GM19324 (cell line): ENCODE data around the gene ADAMTSL3.
"Not testable (repeated sequence)": the region's sequence is repeated elsewhere in the genome, so short reads cannot be mapped to it uniquely, and the experiment has no call there.

ENCODE experiments used
- ATAC-seq: cut with Tn5 transposase; IDR thresholded peaks from one replicate; pipeline ENCODE4 v1.9.1; 2021; ENCODE audit warnings: mild to moderate bottlenecking, moderate library complexity; ENCODE audit not compliant: unreplicated experiment, low FRiP score

ADAMTSL3 gene

GRCh38 chr15:83999396-84000135 is 345.6 kb downstream of the ADAMTSL3 start:
- ATAC-seq, result no peak

DNA sequence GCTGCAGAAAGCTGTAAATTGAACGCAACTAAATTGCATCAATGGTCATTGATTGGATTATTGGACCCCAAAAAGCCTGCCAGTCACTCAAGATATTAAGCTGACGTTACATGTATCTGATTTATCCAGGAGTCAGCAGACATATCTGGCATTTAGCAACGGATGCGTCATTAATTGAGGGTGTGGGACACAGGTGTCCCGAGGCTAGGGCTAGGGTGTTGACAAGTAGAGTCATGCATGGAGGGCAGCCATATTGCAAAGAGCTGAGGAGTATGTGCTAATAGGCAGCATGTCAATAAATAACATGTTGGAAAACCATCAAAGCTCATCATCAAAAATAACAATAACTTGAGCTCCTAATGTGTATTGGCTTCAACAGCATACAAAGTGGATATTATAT is 347.1 kb downstream of the ADAMTSL3 start:
- no peak for ATAC-seq

- ATAC-seq, result no peak
These were observed 347.7 kb downstream of the ADAMTSL3 start for GRCh38 chr15:84001655-84002054.

GRCh38 chr15:84003791-84004503 is 350.0 kb downstream of the ADAMTSL3 start:
- no peak for ATAC-seq

GRCh38 chr15:84006421-84006820 is 352.5 kb downstream of the ADAMTSL3 start:
- ATAC-seq, result no peak

GRCh38 chr15:84009616-84010015 is 355.7 kb downstream of the ADAMTSL3 start:
- ATAC-seq, result no peak

GRCh38 chr15:84010246-84010645 is 356.3 kb downstream of the ADAMTSL3 start:
- no peak for ATAC-seq

DNA sequence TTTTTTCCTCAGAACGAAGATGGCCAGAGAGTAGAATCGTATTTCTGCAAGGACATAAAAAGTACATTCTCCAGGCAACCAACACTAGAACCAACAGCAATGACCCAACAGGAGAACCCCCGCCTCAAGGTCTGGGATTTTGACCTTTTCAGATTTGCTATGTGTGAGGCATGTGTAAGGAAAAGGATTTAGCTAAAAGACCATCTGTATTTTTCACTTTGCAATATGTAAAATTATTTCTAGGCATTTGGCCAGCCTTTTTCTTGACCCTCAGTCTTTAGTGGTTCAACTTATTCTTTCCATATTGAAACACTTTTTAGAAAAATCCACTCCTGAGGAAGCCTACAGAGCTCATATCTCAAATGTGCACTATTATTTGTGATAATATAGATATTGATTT is 362.4 kb downstream of the ADAMTSL3 start:
- ATAC-seq, result no peak

- ATAC-seq, result no peak
These were observed 368.6 kb downstream of the ADAMTSL3 start for GRCh38 chr15:84022516-84022915.

DNA sequence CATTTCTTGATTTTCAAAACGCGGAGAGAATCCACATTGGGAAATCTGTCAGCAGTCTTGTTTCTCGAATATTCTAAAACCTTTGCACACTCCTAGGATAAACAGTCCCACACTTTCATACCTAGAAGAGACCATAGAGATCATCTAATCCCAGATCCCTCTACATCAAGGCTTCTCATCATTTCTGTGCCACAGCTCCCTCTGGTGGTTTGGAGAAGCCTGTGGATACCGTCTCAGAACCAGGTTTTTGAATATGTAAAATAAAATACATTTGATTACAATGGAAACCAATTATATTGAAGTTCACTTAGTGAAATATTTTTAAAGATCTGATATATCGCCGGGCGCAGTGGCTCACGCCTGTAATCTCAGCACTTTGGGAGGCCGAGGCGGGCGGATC is 369.7 kb downstream of the ADAMTSL3 start:
- ATAC-seq, result no peak

DNA sequence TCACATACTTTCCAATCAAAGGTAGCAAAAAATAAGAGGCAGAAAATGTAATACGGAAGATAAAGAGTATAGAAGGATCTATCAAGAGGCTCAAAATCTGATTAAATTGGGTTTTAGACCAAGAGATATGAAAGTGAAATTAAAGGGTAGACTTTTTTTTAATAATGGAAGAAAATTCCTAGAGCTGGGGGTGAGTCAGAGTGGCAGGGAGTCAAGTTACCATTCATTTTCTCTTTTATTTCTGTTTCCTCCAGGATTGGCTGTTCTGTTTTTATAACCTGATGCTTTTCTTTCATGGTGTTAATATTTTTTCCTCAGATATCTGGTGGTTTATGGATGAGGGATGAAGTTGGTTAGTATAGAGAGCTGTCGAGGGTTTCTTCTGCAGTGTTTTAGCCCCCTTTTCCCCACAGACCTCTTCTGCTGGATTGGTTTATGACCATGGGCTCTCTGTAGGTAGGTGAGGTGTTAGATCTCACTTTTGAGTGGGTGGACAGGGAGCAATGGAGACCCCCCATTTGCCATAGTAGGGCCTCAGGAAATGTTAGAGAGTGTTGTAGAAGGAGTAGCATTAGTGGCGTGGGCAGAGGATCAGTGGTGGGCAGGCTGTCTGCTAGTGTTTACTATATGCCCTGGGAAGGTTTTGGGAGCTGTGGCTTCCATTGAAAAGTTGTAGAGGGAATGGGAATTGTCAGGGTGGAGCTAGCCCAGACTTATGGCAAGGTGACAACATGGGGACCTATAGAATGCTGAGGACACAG is 380.1 kb downstream of the ADAMTSL3 start:
- ATAC-seq, result no peak

- no peak for ATAC-seq
These were observed 380.9 kb downstream of the ADAMTSL3 start for GRCh38 chr15:84034578-84035398.

GRCh38 chr15:84035399-84035766 is 381.5 kb downstream of the ADAMTSL3 start:
- no peak for ATAC-seq

- ATAC-seq, result no peak
These were observed 383.4 kb downstream of the ADAMTSL3 start for GRCh38 chr15:84037301-84037700.

DNA sequence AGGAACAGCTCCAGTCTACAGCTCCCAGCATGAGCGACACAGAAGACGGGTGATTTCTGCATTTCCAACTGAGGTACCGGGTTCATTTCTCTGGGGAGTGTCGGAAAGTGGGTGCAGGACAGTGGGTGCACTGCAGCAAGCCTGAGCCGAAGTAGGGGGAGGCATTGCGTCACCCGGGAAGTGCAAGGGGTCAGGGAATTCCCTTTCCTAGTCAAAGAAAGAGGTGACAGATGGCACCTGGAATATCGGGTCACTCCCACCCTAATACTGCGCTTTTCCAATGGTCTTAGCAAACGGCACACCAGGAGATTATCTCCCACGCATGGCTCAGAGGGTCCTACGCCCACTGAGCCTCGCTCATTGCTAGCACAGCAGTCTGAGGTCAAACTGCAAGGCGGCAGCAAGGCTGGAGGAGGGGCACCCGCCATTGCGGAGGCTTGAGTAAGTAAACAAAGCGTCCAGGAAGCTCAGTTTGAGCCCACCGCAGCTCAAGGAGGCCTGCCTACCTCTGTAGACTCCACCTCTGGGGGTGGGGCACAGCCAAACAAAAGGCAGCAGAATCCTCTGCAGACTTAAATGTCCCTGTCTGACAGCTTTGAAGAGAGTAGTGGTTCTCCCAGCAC is 388.6 kb downstream of the ADAMTSL3 start:
- not testable (repeated sequence) for ATAC-seq

DNA sequence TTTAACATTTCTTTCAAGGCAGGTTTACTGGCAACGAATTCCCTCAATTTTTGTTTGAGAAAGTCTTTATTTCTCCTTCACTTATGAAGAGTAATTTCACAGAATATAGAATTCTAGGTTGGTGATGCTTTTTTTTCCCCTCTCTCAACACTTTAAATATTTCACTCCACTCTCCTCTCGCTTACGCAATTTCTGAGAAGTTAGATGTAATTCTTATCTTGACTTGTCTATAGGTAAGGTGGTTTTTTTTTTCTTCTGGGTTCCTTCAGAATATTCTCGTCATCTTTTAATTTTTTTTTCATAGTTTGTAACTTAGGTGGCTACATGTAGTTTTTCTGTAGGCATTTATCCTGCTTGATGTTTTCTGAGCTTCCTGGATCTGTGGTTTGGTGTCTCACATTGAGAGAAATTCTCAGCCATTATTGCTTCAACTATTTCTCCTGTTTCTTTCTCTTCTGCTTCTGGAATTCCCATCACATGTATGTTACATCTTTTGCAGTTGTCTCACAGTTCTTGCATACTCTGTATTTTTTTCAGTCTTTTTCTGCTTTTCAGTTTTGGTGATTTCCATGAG is 392.2 kb downstream of the ADAMTSL3 start:
- no peak for ATAC-seq

- ATAC-seq, result not testable (repeated sequence)
These were observed 395.6 kb downstream of the ADAMTSL3 start for GRCh38 chr15:84049480-84049879.

DNA sequence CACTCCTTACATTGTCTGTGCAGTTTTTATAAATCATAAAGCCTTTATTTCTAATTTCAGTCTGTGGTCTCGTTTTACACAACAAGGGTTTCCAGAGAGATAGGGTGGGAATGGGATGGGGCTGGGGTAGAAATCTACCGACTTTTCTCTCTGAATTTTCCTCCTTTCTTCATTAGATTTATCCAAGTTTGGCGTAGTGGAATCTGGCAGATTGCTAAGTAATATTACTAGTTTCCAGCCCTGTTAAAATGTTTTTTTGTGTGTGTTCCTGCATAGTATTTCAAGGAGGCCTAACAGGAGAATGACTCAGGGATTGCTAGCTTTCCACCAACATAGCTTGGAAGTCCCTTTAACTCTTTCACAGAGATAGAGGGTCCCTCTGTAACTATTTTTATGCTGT is 396.2 kb downstream of the ADAMTSL3 start:
- no peak for ATAC-seq

DNA sequence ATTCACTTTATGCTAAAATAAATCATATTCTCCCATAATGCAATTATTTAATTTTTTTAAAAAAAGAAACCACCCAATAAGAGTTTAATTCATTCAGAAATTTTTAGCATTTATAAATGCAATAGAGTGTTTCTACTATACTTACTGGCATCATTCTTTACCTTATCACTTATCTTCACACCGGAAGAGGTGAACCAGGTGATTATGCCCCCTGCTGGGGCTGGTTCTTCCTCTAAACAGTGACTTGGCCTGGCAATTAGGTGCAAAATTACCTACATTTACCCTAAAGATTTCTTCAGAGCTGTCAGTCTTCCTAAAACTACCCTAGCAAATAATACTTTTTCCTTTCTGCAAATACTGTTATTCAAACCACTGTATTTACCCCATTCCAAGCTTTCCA is 397.2 kb downstream of the ADAMTSL3 start:
- ATAC-seq, result not testable (repeated sequence)

- ATAC-seq, result not testable (repeated sequence)
These were observed 400.6 kb downstream of the ADAMTSL3 start for GRCh38 chr15:84054544-84054943.
